DND-41 (cell line): ENCODE data around the gene TMEM116.
A peak's percentile ranks its signal among the peaks of the same experiment; 100 is the strongest.
"Not testable (repeated sequence)": the region's sequence is repeated elsewhere in the genome, so short reads cannot be mapped to it uniquely, and the experiment has no call there.

Source experiments
- ATAC-seq: fragments of 200-7000 bp; cut with Tn5 transposase; 3 replicates; pipeline ENCODE4 v1.9.1; 2021; ENCODE audit warnings: low read depth; ENCODE audit not compliant: insufficient read depth
- DNase-seq: peaks from one replicate; pipeline ENCODE4 v3.0.0-alpha.2; 2020
- H2AFZ ChIP-seq: 2 replicates; pipeline ENCODE4 v1.6.0; 2012; ENCODE audit warnings: low read depth, low read length
- H3K27ac ChIP-seq: 2 replicates; pipeline ENCODE4 v1.5.1; 2012; ENCODE audit warnings: low read length, inconsistent platforms
- H3K27me3 ChIP-seq: fragments of 200-600 bp; sonication (generic); 2 replicates; pipeline ENCODE4 v1.6.0; 2012; ENCODE audit warnings: low read length, mild to moderate bottlenecking, inconsistent platforms; ENCODE audit not compliant: insufficient read depth, poor library complexity
- H3K36me3 ChIP-seq: 2 replicates; pipeline ENCODE4 v1.5.1; 2012; ENCODE audit warnings: low read length, inconsistent platforms; ENCODE audit not compliant: insufficient read depth
- H3K4me1 ChIP-seq: 2 replicates; pipeline ENCODE4 v1.5.1; 2012; ENCODE audit warnings: mild to moderate bottlenecking, low read length; ENCODE audit not compliant: insufficient read depth
- H3K4me2 ChIP-seq: 2 replicates; pipeline ENCODE4 v1.6.0; 2012; ENCODE audit warnings: mild to moderate bottlenecking, moderate library complexity, low read length, inconsistent platforms; ENCODE audit not compliant: insufficient read depth
- H3K4me3 ChIP-seq, 2 experiments: fragments of 200-600 bp in 1 of 2; shearing (Covaris generic) in 1 of 2; 2 replicates each; pipeline ENCODE4 v1.5.1; 2012 to 2016; ENCODE audit warnings: inconsistent platforms in 2 of 2, low read length in 2 of 2, mild to moderate bottlenecking in 2 of 2, low read depth in 1 of 2, moderate library complexity in 1 of 2
- H3K79me2 ChIP-seq: 2 replicates; pipeline ENCODE4 v1.6.0; 2012; ENCODE audit warnings: low read length, inconsistent platforms; ENCODE audit not compliant: insufficient read depth
- H3K9ac ChIP-seq: 2 replicates; pipeline ENCODE4 v1.6.0; 2012; ENCODE audit warnings: low read depth, mild to moderate bottlenecking, inconsistent platforms, low read length, moderate library complexity
- H3K9me3 ChIP-seq: 2 replicates; pipeline ENCODE4 v1.5.1; 2012; ENCODE audit warnings: low read length, moderate library complexity, mild to moderate bottlenecking, inconsistent platforms; ENCODE audit not compliant: insufficient read depth, severe bottlenecking
- H4K20me1 ChIP-seq: 2 replicates; pipeline ENCODE4 v1.6.0; 2012; ENCODE audit warnings: low read length; ENCODE audit not compliant: insufficient read depth
- CTCF ChIP-seq: IDR thresholded peaks from 2 replicates; pipeline ENCODE4 v1.5.1; 2012; ENCODE audit warnings: borderline replicate concordance, low read length, moderate library complexity, mild to moderate bottlenecking; ENCODE audit not compliant: poor library complexity, severe bottlenecking; ENCODE audit errors: extremely low read depth
- EZH2 ChIP-seq: IDR thresholded peaks from 3 replicates; pipeline ENCODE4 v1.6.1; 2012; ENCODE audit warnings: borderline replicate concordance, low read depth, mild to moderate bottlenecking, moderate library complexity, low read length, inconsistent platforms; ENCODE audit not compliant: severe bottlenecking

The TMEM116 gene

GRCh38 chr12:111997300-111997699 lies 15.7 kb downstream of the TMEM116 start:
- no peak overlapping the region for H3K9ac ChIP-seq
- H3K27ac ChIP-seq, result no peak overlapping the region

GRCh38 chr12:111995782-111996480 lies 17.0 kb downstream of the TMEM116 start:
- H4K20me1 ChIP-seq, result no peaks in the 10 kb centered on the region
- no peak overlapping the region for H2AFZ ChIP-seq
- peaks cover 47% of the 10 kb centered on the region for H3K4me1 ChIP-seq
- H3K4me2 ChIP-seq, result 0 out of 2 replicates have a peak overlapping the region, but pooled peaks have one; percentile 73
- TF ChIP-seq CTCF (no peak), EZH2 (no peak)
- H3K36me3 ChIP-seq, result no peaks in the 10 kb centered on the region
- H3K4me3 ChIP-seq, result no peak overlapping the region
- H3K27ac ChIP-seq, result peak overlapping the region; percentile 85; the same call in 1 of the 2 replicates
- H3K9ac ChIP-seq, result no peak overlapping the region; the same call in 1 of the 2 replicates
- no peak for ATAC-seq
- H3K79me2 ChIP-seq, result no peaks in the 10 kb centered on the region
- no peaks in the 10 kb centered on the region for H3K9me3 ChIP-seq
- no peak for DNase-seq
- no peaks in the 10 kb centered on the region for H3K27me3 ChIP-seq

More at GRCh38 chr12:111997300-111997699, 15.7 kb downstream of the TMEM116 start:
- Histone ChIP-seq H3K4me3 (no peak overlapping the region), H3K9me3 (no peaks in the 10 kb centered on the region), H3K79me2 (no peaks in the 10 kb centered on the region), H3K4me1 (peaks cover 43% of the 10 kb centered on the region), H4K20me1 (no peaks in the 10 kb centered on the region), H3K27me3 (no peaks in the 10 kb centered on the region), H3K4me2 (no peak overlapping the region), H3K36me3 (no peaks in the 10 kb centered on the region), H2AFZ (no peak overlapping the region)
- no peak for DNase-seq
- TF ChIP-seq CTCF, result no peak
- no peak for TF ChIP-seq EZH2
- no peak for ATAC-seq

DNA sequence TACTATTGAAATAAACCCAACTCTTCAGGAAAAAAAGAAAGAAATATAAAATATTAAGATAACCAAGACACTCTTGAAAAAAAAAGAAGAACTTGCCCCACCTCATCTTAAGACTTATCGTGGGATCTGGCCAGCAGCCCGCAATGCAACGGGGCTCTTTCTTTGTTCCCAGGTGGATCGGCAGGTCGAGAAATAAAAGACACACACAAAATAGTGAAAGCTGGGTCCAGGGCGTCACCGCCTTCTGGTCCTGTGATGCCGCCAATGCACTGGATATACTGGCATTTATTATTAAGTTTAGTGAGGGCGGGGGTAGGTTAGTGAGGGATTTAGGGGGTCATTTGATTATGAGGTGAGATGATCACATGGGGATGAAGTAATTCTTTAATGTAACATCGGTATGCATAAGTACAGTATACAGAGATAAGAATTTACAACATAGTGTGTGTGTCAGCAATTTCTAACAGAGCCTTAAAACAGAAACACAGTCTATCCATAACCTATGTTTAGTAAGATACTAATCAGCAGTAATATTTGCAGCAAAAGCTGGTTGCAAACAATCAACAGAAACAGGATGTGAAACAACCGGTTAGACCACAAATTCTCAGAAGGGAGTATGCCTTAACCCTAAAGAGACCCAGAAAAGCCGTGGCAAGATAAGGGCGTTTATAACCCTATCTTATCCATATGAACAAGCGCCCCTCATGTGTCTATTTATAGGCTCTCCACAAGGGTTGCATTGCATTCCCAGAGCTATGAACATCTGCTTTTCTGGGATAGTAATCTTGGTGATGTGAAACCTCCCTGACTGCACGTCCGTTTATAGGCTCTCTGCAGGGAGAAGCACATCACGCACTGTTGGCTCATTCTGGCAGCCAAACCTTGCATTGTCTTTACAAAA lies 18.5 kb downstream of the TMEM116 start:
- not testable (repeated sequence) for H4K20me1 ChIP-seq, H3K27me3 ChIP-seq, H3K36me3 ChIP-seq, H3K79me2 ChIP-seq, H3K9me3 ChIP-seq
- peak overlapping the region; percentile 11 to 55; a peak in 3 of 4 replicates for H3K4me3 ChIP-seq
- H3K9ac ChIP-seq, result peak overlapping the region; percentile 50
- H3K4me1 ChIP-seq, result peaks cover 47% of the 10 kb centered on the region
- H3K27ac ChIP-seq, result peak overlapping the region; percentile 85
- ATAC-seq (peak; percentile 44), DNase-seq (peak; percentile 59)
- H3K4me2 ChIP-seq, result peak overlapping the region; percentile 73
- H2AFZ ChIP-seq, result peak overlapping the region; percentile 76
